ENCODE results near the gene TIPARP.

The TIPARP gene

DNA sequence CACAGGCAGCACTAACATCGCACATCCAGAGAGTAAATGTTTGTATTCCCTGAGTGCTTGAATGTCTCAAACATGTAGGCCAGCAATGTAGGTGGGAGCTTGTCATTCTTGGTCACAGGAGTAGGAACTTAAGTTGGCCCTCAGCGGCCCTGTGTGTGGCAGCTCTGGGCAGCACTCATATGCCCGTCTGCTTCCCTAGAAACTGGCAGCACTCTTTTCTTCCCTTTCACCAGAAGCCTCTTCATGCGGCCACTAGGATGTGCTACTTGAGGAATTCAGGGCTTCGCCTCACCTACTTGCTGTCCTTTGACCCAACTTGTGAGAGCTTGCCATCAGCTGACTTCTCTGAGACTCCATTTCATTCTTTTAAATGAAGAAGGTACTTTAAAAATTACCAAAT lies 69.5 kb downstream of the TIPARP start:
- POLR2A ChIA-PET = no interaction called here
- CTCF ChIA-PET = interaction anchor here (1.3 kb wide), 2 partner anchors 9 to 11 kb away, joined by 3 to 4 read pairs; no protein-coding TSS in a partner anchor
- TF ChIP-seq CTCF (IDR thresholded peaks at IDR 0.05; ENCODE audit: control extremely low read depth, extremely low read depth, low read depth, missing control alignments) = no peak
- DNase-seq (ENCODE audit: extremely low spot score) = no peak

GRCh38 chr3:156744631-156745030 lies 70.2 kb downstream of the TIPARP start:
- no peak for DNase-seq (ENCODE audit: extremely low spot score)
- ChIA-PET CTCF (interaction anchor here (1.1 to 1.3 kb wide), 3 partner anchors 10 to 168 kb away, joined by 3 to 4 read pairs (median 3); no protein-coding TSS in a partner anchor), POLR2A (no interaction called here)
- TF ChIP-seq CTCF (IDR thresholded peaks at IDR 0.05; ENCODE audit: control extremely low read depth, extremely low read depth, low read depth, missing control alignments) = no peak

DNA sequence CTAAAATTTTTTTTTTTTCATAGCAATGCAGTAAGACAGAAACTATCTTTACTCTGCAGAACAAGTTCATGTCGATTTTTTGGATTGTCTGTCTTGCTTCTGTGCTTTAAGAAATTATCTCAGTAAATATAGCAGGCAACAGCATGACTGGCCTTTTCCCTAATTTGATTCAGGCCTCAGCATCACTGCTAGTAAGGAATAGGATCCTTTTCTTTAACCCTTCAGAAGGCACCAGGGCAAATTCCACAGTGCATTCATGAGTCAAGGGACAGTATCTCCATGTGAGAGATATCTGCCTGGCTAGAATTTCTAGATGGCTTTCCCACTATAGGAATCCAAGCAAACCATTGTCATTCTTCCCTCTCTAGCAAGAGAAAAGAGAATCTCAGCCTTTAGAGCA lies 71.4 kb downstream of the TIPARP start:
- CTCF ChIA-PET = no interaction called here

GRCh38 chr3:156747046-156747445 lies 72.7 kb downstream of the TIPARP start:
- ChIA-PET CTCF (interaction anchor here (0.8 to 1.8 kb wide), 4 partner anchors 11 to 72 kb away, joined by 3 to 5 read pairs (median 4); partner anchors contain the start of gene TIPARP), POLR2A (no interaction called here)
- no peak for DNase-seq (ENCODE audit: extremely low spot score)
- no peak for TF ChIP-seq CTCF (IDR thresholded peaks at IDR 0.05; ENCODE audit: control extremely low read depth, extremely low read depth, low read depth, missing control alignments)

More for the DNA sequence above, 71.4 kb downstream of the TIPARP start:
- no peak for TF ChIP-seq CTCF (IDR thresholded peaks at IDR 0.05; ENCODE audit: control extremely low read depth, extremely low read depth, low read depth, missing control alignments)
- POLR2A ChIA-PET = no interaction called here
- no peak for DNase-seq (ENCODE audit: extremely low spot score)

- CTCF ChIA-PET = interaction anchor here (1.3 kb wide), 1 partner anchor 9 kb away, joined by 3 read pairs; no protein-coding TSS in a partner anchor
- DNase-seq (ENCODE audit: extremely low spot score) = no peak
- TF ChIP-seq CTCF (IDR thresholded peaks at IDR 0.05; ENCODE audit: control extremely low read depth, extremely low read depth, low read depth, missing control alignments) = no peak
- POLR2A ChIA-PET = no interaction called here
These were observed 74.9 kb downstream of the TIPARP start for GRCh38 chr3:156749244-156749643.

GRCh38 chr3:156750191-156750873 lies 75.9 kb downstream of the TIPARP start:
- ChIA-PET POLR2A (no interaction called here), CTCF (interaction anchor here (1.4 kb wide), 2 partner anchors 12 to 21 kb away, joined by 4 to 6 read pairs; no protein-coding TSS in a partner anchor)
- no peak for DNase-seq (ENCODE audit: extremely low spot score)
- TF ChIP-seq CTCF (IDR thresholded peaks at IDR 0.05; ENCODE audit: control extremely low read depth, extremely low read depth, low read depth, missing control alignments) = no peak
